Upper lobe of right lung (tissue), 1 donor: Measurements from ENCODE around the gene EFEMP2. TPM values are rescaled to one million over a fixed set of nuclear protein-coding genes. Genes with fewer than 3 reads are reported as not detected.

ENCODE experiments used
- ATAC-seq: fragments of 200-7000 bp; cut with Tn5 transposase; one replicate; pipeline ENCODE4 v1.9.1; 2020; ENCODE audit warnings: mild to moderate bottlenecking, moderate library complexity
- DNase-seq: peaks from one replicate; pipeline ENCODE4 v3.0.0-alpha.2; 2020
- H3K27ac ChIP-seq: fragments of 200-600 bp; one replicate; pipeline ENCODE4 v1.8.0; 2022
- H3K27me3 ChIP-seq: fragments of 200-600 bp; one replicate; pipeline ENCODE4 v1.8.0; 2022; ENCODE audit warnings: mild to moderate bottlenecking
- H3K36me3 ChIP-seq: fragments of 200-600 bp; one replicate; pipeline ENCODE4 v1.8.0; 2022
- H3K4me1 ChIP-seq: fragments of 200-600 bp; one replicate; pipeline ENCODE4 v1.8.0; 2022
- H3K4me3 ChIP-seq: fragments of 200-600 bp; one replicate; pipeline ENCODE4 v1.8.0; 2022; ENCODE audit warnings: mild to moderate bottlenecking
- H3K9me3 ChIP-seq: fragments of 200-600 bp; one replicate; pipeline ENCODE4 v1.8.0; 2022
- intact Hi-C: fragments of 100-400 bp; cut with DNase I; formaldehyde crosslinking; loops from one replicate; pipeline ENCODE4 v1.11.0; 2022
- long read RNA-seq: library from polyadenylated mRNA; unstranded; transcript quantifications from one replicate; pipeline ENCODE4 v2.0.0, GENCODE V29; 2021
- total RNA-seq: library from RNA; stranded (reverse); fragmentation: NEBNext Ultra II Directional; extraction: Animal tissue kit (Norgen Biotek cat#: 25700); gene quantifications from one replicate; pipeline ENCODE4 v1.2.1, GENCODE V29; 2021
- TF ChIP-seq, protein P1 (sequence below): fragments of 200-600 bp; IDR thresholded peaks from one replicate; pipeline ENCODE4 v1.8.0; 2022; ENCODE audit warnings: antibody characterized with exemption
- donor health status: DM: no; HTN: yes; CAD: no; lungs with severe emphysema.

Gene EFEMP2
- total RNA-seq, result 62.0 TPM
- long read RNA-seq, transcript EFEMP2-201 (11 exons, 2,034 nt), result major isoform, 108 of 174 reads
- long read RNA-seq, transcript EFEMP2-217 (12 exons, 1,813 nt), result minor isoform, 17 of 174 reads
- long read RNA-seq, partial matches to known transcripts, result 22 of 174 reads
- long read RNA-seq, other reads (novel, unspliced or antisense), result 27 of 174 reads

DNA sequence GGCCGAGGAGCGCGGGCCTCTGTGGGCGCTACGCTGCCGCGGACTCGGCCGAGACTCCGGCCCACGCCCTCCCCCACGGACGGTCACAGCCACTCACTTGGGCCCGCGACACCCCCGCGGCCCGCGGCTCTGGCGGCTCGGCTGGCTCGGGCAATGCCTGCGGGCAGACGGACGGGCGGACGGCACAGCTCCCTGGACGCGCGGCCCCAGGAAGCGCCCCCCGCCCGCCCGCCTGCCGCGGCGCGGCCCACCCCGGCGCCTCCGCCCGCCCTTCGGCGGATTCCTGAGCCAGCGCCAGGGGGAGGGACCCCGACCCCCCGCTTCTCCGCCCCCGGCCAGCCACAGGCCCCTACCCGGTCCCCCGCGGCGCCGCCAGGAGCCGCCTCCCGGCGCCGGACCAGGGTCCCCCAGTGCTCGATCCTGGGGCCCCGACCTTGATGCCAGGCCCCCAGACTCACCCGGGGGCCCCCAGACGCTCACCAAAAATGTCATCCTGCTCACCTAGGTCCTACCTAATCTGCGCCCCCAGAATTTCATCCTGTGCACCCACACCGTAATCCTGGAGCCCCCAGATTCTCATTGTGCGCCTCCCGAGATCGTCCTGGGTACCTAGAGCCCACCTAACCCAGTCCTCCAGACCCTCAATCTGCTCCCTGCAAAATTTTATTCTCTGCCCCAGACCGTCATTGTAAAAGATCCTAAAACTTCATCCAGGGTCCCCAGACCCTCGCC lies at the start of gene EFEMP2:
Gene EFEMP2, minus strand, starts transcription at position 215 of the 732 bp plus-strand sequence. CDS start 446 bp downstream, outside the sequence.
- peak within 1 kb of the TSS; percentile 74 for H3K27ac ChIP-seq

GRCh38 chr11:65921876-65922275 lies 49.3 kb upstream of the EFEMP2 start:
- no peak overlapping the region for H3K27ac ChIP-seq
- H3K9me3 ChIP-seq, result no peaks in the 10 kb centered on the region
- intact Hi-C loops, result loop anchor here (10.0 kb wide), 1 partner anchor 53 kb away; no protein-coding TSS in a partner anchor
- no peak for DNase-seq
- H3K36me3 ChIP-seq, result peaks cover 16% of the 10 kb centered on the region
- TF ChIP-seq, protein P1, sequence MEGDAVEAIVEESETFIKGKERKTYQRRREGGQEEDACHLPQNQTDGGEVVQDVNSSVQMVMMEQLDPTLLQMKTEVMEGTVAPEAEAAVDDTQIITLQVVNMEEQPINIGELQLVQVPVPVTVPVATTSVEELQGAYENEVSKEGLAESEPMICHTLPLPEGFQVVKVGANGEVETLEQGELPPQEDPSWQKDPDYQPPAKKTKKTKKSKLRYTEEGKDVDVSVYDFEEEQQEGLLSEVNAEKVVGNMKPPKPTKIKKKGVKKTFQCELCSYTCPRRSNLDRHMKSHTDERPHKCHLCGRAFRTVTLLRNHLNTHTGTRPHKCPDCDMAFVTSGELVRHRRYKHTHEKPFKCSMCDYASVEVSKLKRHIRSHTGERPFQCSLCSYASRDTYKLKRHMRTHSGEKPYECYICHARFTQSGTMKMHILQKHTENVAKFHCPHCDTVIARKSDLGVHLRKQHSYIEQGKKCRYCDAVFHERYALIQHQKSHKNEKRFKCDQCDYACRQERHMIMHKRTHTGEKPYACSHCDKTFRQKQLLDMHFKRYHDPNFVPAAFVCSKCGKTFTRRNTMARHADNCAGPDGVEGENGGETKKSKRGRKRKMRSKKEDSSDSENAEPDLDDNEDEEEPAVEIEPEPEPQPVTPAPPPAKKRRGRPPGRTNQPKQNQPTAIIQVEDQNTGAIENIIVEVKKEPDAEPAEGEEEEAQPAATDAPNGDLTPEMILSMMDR, result no peak
- H3K4me3 ChIP-seq, result no peak overlapping the region
- ATAC-seq, result no peak
- peaks cover 26% of the 10 kb centered on the region for H3K4me1 ChIP-seq
- no peaks in the 10 kb centered on the region for H3K27me3 ChIP-seq

More for the DNA sequence above, at the start of gene EFEMP2:
- Histone ChIP-seq H3K4me3 (peak within 1 kb of the TSS; percentile 59), H3K27me3 (no peaks in the 10 kb centered on the region), H3K36me3 (peaks cover 3% of the 10 kb centered on the region), H3K9me3 (no peaks in the 10 kb centered on the region), H3K4me1 (peaks cover 19% of the 10 kb centered on the region)
- intact Hi-C loops, result no loop called here
- TF ChIP-seq, protein P1, result no peak
- DNase-seq, result peak; percentile 82
- peak; percentile 43 for ATAC-seq

- DNase-seq (no peak), ATAC-seq (no peak)
- H3K4me1 ChIP-seq, result peaks cover 33% of the 10 kb centered on the region
- peaks cover 16% of the 10 kb centered on the region for H3K36me3 ChIP-seq
- intact Hi-C loops, result loop anchor here (10.0 kb wide), 1 partner anchor 54 kb away; no protein-coding TSS in a partner anchor
- no peaks in the 10 kb centered on the region for H3K27me3 ChIP-seq
- H3K27ac ChIP-seq, result no peak overlapping the region
- no peak overlapping the region for H3K4me3 ChIP-seq
- TF ChIP-seq, protein P1, result no peak
- no peaks in the 10 kb centered on the region for H3K9me3 ChIP-seq
These were observed 48.5 kb upstream of the EFEMP2 start for GRCh38 chr11:65921033-65921555.

DNA sequence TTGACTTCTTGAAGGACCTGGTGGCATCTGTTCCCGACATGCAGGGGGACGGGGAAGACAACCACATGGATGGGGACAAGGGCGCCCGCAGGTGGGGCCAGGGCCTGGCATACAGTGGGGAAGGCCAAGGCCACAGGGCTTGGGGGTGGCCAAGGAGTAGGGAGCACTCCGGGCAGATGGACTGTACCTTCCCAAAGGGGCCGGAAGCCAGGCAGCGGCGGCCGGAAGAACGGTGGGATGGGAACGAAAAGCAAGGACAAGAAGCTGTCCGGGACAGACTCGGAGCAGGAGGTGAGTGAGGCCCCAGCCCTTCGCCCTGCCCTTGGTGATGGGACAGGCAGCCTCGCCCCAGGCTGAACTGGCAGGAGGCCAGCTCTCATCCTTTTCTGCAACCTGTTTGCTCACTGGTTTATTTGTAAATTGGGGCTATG lies 47.8 kb upstream of the EFEMP2 start:
- Histone ChIP-seq H3K27ac (peak overlapping the region; percentile 81), H3K4me1 (peaks cover 40% of the 10 kb centered on the region), H3K9me3 (no peaks in the 10 kb centered on the region), H3K36me3 (peaks cover 16% of the 10 kb centered on the region), H3K4me3 (peak overlapping the region; percentile 98), H3K27me3 (no peaks in the 10 kb centered on the region)
- intact Hi-C loops, result loop anchor here (10.0 kb wide), 1 partner anchor 54 kb away; no protein-coding TSS in a partner anchor
- TF ChIP-seq, protein P1, result no peak
- ATAC-seq (no peak), DNase-seq (peak; percentile 67)

DNA sequence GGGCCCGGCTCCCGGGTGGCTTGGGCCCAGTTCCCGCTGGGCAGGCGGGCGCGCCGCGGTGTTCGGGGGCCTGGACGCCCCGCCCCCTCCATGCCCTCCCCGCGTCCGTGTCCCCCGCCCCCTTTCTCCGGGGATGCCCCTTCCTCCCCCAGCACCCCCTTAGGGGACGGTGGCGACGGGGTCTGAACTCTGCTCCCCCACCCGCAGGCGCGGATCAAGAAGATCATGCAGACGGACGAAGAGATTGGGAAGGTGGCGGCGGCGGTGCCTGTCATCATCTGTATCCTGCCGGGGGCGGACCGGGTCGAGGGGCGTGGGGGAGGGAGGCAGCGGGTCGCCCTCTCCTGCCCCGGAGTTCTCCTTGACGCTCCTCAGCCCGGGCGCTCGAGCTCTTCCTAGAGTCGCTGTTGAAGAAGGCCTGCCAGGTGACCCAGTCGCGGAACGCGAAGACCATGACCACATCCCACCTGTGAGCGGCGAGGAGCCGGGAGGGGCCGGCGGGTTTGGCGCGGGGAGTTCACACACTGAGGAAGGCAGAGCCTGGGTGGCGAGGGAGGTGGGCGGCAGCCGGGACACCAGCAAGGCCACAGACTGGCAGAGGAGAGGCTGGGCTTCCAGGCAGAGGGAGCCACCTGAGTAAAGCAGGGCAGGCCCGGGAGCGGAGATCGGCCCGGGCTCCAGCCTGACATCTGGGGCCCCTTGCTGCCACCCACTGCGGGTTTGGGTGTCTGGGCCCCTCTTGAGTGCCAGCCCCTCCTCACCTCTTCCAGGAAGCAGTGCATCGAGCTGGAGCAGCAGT lies 47.2 kb upstream of the EFEMP2 start:
- Histone ChIP-seq H3K36me3 (peaks cover 16% of the 10 kb centered on the region), H3K9me3 (no peaks in the 10 kb centered on the region), H3K4me1 (peaks cover 47% of the 10 kb centered on the region), H3K4me3 (peak overlapping the region; percentile 98), H3K27ac (peak overlapping the region; percentile 81), H3K27me3 (no peaks in the 10 kb centered on the region)
- intact Hi-C loops, result loop anchor here (10.0 kb wide), 1 partner anchor 55 kb away; no protein-coding TSS in a partner anchor
- ATAC-seq, result peak; percentile 42
- no peak for DNase-seq
- TF ChIP-seq, protein P1, result no peak
